Esophagus muscularis mucosa (tissue), 4 donors: ENCODE results near the gene ARHGDIA. TPM values are rescaled to one million over a fixed set of nuclear protein-coding genes. Genes with fewer than 3 reads are reported as not detected.

Source experiments
- DNase-seq: peaks from one replicate; pipeline ENCODE4 v3.0.0-alpha.2; 2017; ENCODE audit errors: extremely low spot score
- H3K27ac ChIP-seq, 4 donors: fragments of 200-600 bp; sonication (generic); replicated peaks in 1 of 4; 1 replicate in 3 of 4; 2 replicates in 1 of 4; pipeline ENCODE4 v1.5.1; 2016 to 2019; ENCODE audit warnings: mild to moderate bottlenecking in 1 of 4
- H3K27me3 ChIP-seq, 4 donors: fragments of 200-600 bp; sonication (generic); one replicate each; pipeline versions ENCODE4 v1.5.1 to v1.6.0; 2016 to 2019
- H3K36me3 ChIP-seq, 4 donors: fragments of 200-600 bp; sonication (generic); one replicate each; pipeline ENCODE4 v1.5.1; 2016 to 2019
- H3K4me1 ChIP-seq, 4 donors: fragments of 200-600 bp; sonication (generic); one replicate each; pipeline ENCODE4 v1.5.1; 2016 to 2019
- H3K4me3 ChIP-seq, 4 donors: fragments of 200-600 bp; sonication (generic); 1 replicate in 2 of 4; 2 replicates in 2 of 4; pipeline ENCODE4 v1.5.1; 2016 to 2019; ENCODE audit warnings: mild to moderate bottlenecking in 4 of 4, moderate library complexity in 1 of 4
- H3K9me3 ChIP-seq, 4 donors: fragments of 200-600 bp; sonication (generic); 1 replicate in 3 of 4; 2 replicates in 1 of 4; pipeline ENCODE4 v1.5.1; 2016 to 2019
- EP300 ChIP-seq: sonication (generic); formaldehyde crosslinking; IDR thresholded peaks from one replicate; pipeline ENCODE4 v1.6.1; 2017; ENCODE audit warnings: antibody characterized with exemption
- POLR2A ChIP-seq: fragments of 450-650 bp; IDR thresholded peaks from one replicate; pipeline ENCODE4 v1.6.1; 2017; ENCODE audit warnings: antibody characterized with exemption, moderate library complexity, mild to moderate bottlenecking, low read depth
- POLR2AphosphoS5 ChIP-seq, 2 donors: sonication (generic); formaldehyde crosslinking; IDR thresholded peaks; one replicate each; pipeline ENCODE4 v1.6.1; 2017; ENCODE audit warnings: antibody characterized with exemption in 2 of 2
- WGBS: methylation state at CpG from one replicate; pipeline ENCODE4 v1.1.5; 2018; 5-methylcytosine and 5-hydroxymethylcytosine counted together
- intact Hi-C: fragments of 100-400 bp; cut with DNase I; formaldehyde crosslinking; loops from one replicate; pipeline ENCODE4 v1.15.1; 2023
- total RNA-seq, 4 donors: library from RNA; depleted of rRNA; stranded (reverse); fragments of >200 nt; gene quantifications; one replicate each; pipeline versions ENCODE4 v1.1.0 to v1.2.1, GENCODE V29; 2016
- TF ChIP-seq, protein P1 (sequence below), 3 experiments: fragments of 200-600 bp in 2 of 3; fragments of 450-650 bp in 1 of 3; sonication (generic) in 2 of 3; IDR thresholded peaks; one replicate each; pipeline ENCODE4 v1.5.1; 2017 to 2019; ENCODE audit warnings: antibody characterized with exemption in 3 of 3, mild to moderate bottlenecking in 2 of 3, moderate library complexity in 1 of 3

Gene ARHGDIA
- total RNA-seq, 4 donors from 2014 or later = 115 to 229 (median 202) TPM

DNA sequence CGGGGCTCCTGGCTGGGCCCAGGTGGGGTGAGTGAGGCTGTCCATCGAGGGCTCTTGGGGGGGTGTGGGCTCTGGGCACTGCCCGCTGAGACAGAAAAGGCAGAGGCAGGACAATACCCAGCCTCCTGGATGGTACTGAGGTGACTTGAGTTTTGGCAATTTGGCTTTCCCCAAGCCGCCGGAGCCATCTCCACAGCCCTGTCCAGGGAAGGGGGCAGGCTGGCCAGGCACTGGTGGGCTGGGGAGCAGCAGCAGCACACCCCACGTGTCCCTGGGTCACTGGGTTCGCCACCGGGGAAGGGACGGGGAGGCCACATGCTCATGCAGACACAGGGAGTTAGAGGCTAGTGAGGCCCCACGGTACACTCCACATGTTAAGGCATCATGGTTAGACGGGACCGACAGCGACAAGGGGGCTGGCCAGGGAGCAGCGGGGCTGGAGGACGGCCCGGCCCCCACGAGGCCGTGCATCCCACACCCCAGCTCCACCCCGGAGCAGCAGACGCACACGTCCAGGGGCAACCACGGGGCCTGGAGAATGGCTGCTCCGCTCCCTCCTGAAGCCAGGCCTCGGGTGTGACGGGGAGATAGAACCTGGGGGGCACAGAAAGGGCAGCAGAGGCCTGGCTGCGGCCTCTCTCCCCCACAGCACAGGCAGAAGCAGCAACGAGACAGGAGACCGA is 3.0 kb downstream of the ARHGDIA start:
- Histone ChIP-seq H3K4me3 (no peak overlapping the region), H3K4me1 (peaks cover 53 to 79% (median 64%) of the 10 kb centered on the region in 4 donors), H3K9me3 (no peaks in the 10 kb centered on the region), H3K36me3 (peaks cover 17 to 51% (median 34%) of the 10 kb centered on the region in 4 donors), H3K27ac (peak overlapping the region; percentile 97 to 99 (median 99)), H3K27me3 (no peaks in the 10 kb centered on the region)
- WGBS = 74% methylated on average over 6 of the region's 28 CpGs
- intact Hi-C loops = no loop called here
- no peak for TF ChIP-seq POLR2AphosphoS5 (IDR thresholded peaks at IDR 0.05)
- TF ChIP-seq, protein P1, sequence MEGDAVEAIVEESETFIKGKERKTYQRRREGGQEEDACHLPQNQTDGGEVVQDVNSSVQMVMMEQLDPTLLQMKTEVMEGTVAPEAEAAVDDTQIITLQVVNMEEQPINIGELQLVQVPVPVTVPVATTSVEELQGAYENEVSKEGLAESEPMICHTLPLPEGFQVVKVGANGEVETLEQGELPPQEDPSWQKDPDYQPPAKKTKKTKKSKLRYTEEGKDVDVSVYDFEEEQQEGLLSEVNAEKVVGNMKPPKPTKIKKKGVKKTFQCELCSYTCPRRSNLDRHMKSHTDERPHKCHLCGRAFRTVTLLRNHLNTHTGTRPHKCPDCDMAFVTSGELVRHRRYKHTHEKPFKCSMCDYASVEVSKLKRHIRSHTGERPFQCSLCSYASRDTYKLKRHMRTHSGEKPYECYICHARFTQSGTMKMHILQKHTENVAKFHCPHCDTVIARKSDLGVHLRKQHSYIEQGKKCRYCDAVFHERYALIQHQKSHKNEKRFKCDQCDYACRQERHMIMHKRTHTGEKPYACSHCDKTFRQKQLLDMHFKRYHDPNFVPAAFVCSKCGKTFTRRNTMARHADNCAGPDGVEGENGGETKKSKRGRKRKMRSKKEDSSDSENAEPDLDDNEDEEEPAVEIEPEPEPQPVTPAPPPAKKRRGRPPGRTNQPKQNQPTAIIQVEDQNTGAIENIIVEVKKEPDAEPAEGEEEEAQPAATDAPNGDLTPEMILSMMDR (IDR thresholded peaks at IDR 0.05) = no peak
- no peak for TF ChIP-seq POLR2A
- TF ChIP-seq EP300 = no peak
- DNase-seq = no peak

DNA sequence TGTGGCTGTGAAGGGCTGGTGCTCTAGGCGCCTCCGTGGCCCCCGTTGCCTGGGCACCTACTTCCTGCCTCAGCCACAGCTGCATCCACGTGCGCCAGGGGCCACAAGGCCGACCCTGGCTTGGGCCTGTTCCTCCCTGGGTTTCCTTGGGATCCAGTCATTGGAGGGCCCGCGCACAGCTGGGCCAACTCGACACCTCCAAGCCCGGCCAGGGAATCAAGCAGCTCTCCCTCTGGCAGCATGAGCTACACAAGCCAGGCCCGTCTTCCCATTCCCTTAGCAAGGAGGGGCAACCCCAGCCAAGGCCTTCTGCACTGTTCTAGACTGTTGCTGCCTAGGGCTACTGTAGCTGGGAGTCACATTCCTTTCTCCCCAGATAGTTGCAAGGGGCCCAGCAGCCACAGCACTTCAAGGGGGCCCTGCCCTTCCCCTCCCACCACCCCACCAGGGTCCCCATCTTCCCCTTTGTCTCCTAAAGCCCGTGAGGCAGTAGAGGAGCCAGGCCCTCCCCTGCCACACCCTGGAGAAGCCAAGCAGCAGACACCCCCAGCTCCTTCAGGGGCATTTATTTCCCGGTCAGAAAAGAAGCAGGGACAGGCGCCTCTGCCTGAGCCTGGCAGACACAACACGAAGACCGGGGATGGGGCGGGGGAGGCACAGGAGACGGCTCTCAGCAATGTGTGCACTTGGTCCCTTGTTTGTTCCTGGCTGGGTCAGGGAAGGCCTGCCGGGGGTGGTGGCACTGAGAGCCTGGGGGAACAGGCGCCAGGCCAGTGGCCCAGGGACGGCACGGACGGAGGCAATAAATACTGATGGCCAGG is 3.8 kb downstream of the ARHGDIA start:
- Histone ChIP-seq H3K4me1 (peaks cover 54 to 79% (median 65%) of the 10 kb centered on the region in 4 donors), H3K9me3 (no peaks in the 10 kb centered on the region), H3K27me3 (no peaks in the 10 kb centered on the region), H3K36me3 (peaks cover 17 to 51% (median 34%) of the 10 kb centered on the region in 4 donors), H3K27ac (peak overlapping the region; percentile 97 to 99 (median 99)), H3K4me3 (no peak overlapping the region)
- no peak for DNase-seq
- 70% methylated on average over 9 of the region's 23 CpGs for WGBS
- intact Hi-C loops = no loop called here
- TF ChIP-seq EP300 = no peak
- TF ChIP-seq POLR2AphosphoS5 (IDR thresholded peaks at IDR 0.05) = no peak
- TF ChIP-seq, protein P1 (IDR thresholded peaks at IDR 0.05) = no peak
- TF ChIP-seq POLR2A = no peak

DNA sequence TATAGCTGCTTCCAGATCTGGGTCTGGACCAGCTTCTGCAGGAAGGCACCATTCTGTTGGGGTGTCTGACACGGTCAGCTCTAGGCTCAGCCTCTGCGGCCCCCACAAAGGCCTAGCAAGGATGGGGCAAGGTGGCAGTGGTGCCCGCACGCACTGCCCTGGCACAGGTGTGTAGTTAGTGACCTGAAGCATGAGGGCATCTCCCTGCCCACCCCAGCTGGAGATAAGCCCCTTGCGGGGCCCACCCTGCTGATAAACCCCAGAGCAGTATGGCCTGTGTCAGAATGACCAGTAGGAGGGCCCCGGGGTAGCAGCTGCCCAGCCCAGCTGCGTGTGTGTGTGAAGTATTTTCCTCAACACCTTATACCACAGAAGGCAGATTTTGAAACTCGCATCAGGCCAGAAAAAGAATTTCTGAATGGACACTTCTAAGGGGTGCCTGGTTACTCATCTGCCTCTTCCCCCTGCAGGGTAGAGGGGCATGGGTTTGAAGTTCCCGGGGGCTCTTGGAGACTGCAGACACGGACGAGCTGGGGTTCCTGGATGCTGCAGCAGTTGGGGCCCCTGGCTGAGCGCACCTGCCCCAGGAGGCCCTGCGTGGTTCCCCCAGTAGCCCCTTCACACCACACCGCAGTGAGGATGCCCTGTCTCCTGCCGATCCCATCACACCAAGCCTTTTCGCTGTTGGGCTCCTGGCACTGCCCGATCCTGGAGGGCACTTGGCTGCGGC is 4.5 kb downstream of the ARHGDIA start:
- Histone ChIP-seq H3K27ac (peak overlapping the region; percentile 97 to 99 (median 99)), H3K36me3 (peaks cover 17 to 51% (median 34%) of the 10 kb centered on the region in 4 donors), H3K9me3 (no peaks in the 10 kb centered on the region), H3K4me1 (peaks cover 57 to 79% (median 66%) of the 10 kb centered on the region in 4 donors), H3K4me3 (no peak overlapping the region), H3K27me3 (no peaks in the 10 kb centered on the region)
- intact Hi-C loops = no loop called here
- TF ChIP-seq POLR2AphosphoS5 (IDR thresholded peaks at IDR 0.05) (peak in 1 of 2 donors; percentile 5), EP300 (no peak), POLR2A (no peak)
- whole genome bisulfite sequencing = 65% methylated on average over 12 of the region's 18 CpGs
- no peak for DNase-seq

DNA sequence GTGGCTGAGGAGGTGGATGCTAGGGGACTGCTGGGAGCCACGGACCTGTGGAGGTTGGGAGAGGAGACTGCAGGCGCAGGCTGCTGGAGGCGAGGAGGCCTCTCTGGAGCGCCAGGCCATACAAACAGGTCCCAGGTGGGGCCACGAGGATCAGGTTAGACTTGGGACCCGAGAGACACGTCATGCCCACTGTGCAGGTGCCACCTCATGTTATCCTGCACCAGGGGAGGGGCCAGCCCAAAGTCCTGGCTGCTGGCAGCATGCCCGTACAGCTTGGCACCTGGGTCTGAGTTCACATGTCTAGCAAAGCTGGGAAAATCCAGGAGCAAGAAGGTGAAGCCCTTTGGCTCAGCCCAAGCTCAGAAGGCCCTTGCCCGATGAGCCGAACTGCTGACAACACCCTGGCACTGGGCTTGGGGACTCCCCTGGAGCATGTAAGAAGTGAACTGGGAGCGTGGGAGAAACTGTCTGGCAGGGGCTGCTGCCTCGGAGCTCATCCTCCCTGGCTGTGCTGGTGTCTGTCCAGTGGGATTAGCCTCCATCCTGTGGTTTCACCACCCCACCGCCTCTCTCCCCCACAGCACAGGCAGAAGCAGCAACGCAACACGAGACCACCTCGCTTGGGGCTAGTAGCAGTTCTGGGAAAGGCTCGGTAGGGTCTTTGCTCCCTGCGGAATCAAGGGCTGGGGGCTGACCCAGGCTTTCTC is 5.3 kb downstream of the ARHGDIA start:
- Histone ChIP-seq H3K36me3 (peaks cover 17 to 51% (median 34%) of the 10 kb centered on the region in 4 donors), H3K4me3 (no peak overlapping the region), H3K27me3 (no peaks in the 10 kb centered on the region), H3K4me1 (peaks cover 61 to 83% (median 69%) of the 10 kb centered on the region in 4 donors), H3K9me3 (no peaks in the 10 kb centered on the region), H3K27ac (peak overlapping the region; percentile 9 to 99 (median 22))
- intact Hi-C loops = no loop called here
- TF ChIP-seq, protein P1 (IDR thresholded peaks at IDR 0.05) = no peak
- TF ChIP-seq EP300 (no peak), POLR2A (no peak), POLR2AphosphoS5 (IDR thresholded peaks at IDR 0.05) (peak in 1 of 2 donors; percentile 19)
- DNase-seq = no peak
- WGBS = 73% methylated on average over 13 of the region's 18 CpGs
